ENCODE data around the gene IFNG.

Gene IFNG

DNA sequence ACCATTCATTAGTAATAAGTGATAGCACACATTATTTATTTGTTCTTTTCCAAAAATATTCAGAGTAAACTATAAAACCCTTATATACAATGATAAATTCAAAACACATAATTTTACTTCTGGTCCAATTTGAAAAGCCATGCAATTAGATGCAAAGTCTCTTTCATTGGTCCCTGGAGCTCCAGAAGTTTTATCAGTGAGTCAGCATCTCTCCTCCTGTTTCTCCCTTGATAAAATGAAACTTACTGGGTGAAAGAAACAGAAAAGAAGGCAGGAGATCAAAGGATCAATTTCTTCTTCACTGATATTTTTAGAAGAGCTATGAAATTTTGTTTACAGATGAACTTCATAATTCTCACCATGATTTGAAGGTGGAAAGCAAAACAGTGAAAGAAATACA is 47.5 kb downstream of the IFNG start:
- DNase-seq: no peak

DNA sequence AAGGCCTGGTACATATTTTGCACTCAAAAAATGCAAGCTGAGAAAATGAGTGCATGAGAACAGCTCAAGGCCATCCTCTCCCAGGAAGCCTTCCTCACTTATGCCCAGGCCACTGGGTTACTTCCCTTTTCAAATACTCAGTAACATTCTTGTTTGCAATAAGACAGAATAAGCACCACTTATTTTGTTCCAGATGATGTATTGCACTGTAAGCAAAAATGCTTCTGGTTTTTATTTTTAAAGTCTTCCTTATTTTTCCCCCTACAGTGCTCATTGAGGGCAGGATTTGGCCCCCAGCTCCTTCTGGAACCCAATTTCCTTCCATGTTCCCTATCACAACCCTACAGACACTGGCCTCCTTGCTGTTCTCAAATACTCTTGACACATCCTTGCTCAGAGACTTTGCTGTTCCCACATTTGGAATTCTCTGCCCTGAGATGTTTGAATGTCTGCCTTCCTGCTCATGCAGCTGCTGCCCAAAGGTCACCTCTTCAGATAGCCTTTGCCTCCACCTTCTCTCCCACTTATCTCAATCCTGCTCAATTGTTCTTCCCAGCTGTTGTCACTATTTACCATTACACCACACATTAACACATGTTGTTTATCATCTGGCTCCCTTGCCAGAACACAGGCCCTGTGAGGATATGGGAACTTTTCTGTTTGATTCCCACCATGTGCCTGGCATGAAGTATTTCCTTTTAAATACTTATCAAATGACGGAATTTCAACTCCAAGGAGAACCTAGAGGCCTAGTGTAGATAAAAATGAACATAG is 49.9 kb downstream of the IFNG start:
- no peak for DNase-seq

DNA sequence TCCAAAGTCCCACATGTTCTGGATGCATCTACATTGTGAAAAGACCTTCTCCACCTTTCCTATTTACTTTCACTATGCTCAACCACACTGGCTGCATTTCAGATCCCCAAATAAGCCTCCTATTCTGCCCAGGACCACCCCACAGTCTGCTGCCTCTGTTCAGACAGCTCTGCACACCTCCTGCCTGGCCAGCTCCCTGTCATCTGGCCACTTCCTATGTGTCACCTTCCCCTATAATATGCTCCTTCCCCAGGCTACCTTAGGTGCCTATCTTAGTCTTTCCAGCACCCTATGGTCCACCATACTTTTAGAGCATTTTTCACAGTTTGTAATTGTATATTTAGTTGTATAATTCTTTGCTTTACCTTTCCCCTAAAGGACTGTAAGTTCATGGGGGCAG is 50.5 kb downstream of the IFNG start:
- no peak for DNase-seq

DNA sequence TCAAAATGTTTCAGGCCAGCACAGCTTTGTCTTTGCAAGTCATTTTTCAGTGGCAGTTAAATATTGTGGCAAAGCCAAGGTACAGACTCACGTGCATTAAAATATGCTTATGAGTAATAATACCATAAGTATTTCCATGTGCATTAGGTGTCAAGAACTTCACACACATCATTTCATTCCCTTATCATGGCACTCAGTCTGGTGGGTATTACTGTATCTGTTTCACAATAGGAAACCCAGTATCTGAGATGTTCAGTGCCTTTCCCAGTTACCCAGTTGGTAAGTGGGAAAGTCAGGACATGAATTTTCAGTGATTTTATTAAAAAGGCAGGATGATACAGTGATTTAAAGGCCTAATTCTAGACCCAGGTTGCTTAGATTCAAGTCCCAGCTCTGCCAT is 52.9 kb downstream of the IFNG start:
- no peak for DNase-seq

DNA sequence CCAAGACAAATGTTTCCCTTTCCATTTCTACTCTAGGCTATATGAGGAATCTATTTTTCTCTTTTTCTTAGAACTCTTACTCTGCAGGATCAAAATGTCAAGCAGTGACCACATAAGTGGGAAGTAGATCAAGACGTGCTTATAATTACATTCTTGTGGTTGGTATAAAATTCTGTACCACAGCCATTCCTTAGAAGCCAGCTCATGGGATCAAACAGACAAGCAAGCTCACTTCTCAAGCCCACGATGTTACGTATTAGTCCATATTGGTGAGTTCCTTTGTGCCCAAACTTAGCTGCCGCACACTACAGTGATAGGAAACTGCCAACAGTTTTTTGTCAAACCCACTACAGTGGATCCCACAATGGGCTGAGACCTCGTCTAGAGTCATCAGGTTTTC is 53.4 kb downstream of the IFNG start:
- DNase-seq: no peak

Data from HCEC 1CT (cell line).